ENCODE measurements around the gene XRCC3.

Gene XRCC3

DNA sequence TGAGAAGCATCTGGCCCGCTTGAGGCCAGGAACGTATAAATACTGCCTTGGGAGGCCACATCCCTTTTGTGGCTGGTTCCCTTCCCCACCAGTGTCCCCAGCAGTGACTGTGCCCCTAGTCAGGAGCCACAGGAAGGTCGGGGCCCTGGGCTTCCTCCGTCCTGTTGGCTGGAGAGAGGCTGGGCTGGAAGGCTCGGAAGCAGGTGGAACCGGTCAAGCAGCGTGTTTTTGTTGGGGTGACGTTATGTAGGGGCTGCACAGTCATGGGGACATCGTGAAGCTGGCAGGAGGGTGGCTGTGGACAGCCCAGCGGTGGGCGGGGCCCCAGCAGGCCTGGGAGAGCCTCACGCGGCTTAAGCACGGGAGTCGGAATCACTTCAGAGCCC, 10.1 kb downstream of the XRCC3 start:
- DNase-seq (ENCODE audit: low spot score in 2 of 2) (no peak), ATAC-seq (replicated peaks; ENCODE audit: extremely low read depth, poor library complexity, severe bottlenecking) (no peak)
- H3K36me3 Mint-ChIP-seq (ENCODE audit: insufficient read depth), result peaks cover 12% of the 10 kb centered on the region
- H3K4me3 Mint-ChIP-seq, result no peak overlapping the region
- no peaks in the 10 kb centered on the region for H3K4me1 Mint-ChIP-seq
- no peaks in the 10 kb centered on the region for H3K9me3 Mint-ChIP-seq
- H3K27ac Mint-ChIP-seq (ENCODE audit: low read depth), result no peak overlapping the region
- no peaks in the 10 kb centered on the region for H3K27me3 Mint-ChIP-seq

DNA sequence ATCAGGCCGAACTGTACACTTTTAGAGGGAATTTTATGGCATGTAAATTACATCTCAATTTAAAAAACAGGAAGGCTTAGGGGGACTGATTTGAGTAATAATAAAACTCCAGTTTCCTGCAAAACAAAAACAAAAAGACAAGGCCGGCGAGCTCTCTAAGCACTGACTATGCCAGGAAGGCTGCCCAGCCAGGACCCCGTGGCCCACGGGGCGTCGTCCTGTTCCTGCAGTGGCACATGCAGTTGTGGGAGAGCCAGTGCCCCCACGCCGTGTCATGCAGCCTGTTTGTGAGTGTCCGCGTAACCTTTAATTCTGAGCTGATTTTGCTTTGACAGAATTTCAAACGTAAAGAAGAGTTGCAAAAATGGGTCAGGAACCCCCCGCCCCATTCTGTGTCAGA, 10.5 kb downstream of the XRCC3 start:
- Mint-ChIP-seq H3K27ac (ENCODE audit: low read depth) (no peak overlapping the region), H3K27me3 (no peaks in the 10 kb centered on the region), H3K9me3 (no peaks in the 10 kb centered on the region), H3K36me3 (ENCODE audit: insufficient read depth) (peaks cover 12% of the 10 kb centered on the region), H3K4me1 (no peaks in the 10 kb centered on the region), H3K4me3 (no peak overlapping the region)
- DNase-seq (ENCODE audit: low spot score in 2 of 2) (no peak), ATAC-seq (replicated peaks; ENCODE audit: extremely low read depth, poor library complexity, severe bottlenecking) (no peak)

DNA sequence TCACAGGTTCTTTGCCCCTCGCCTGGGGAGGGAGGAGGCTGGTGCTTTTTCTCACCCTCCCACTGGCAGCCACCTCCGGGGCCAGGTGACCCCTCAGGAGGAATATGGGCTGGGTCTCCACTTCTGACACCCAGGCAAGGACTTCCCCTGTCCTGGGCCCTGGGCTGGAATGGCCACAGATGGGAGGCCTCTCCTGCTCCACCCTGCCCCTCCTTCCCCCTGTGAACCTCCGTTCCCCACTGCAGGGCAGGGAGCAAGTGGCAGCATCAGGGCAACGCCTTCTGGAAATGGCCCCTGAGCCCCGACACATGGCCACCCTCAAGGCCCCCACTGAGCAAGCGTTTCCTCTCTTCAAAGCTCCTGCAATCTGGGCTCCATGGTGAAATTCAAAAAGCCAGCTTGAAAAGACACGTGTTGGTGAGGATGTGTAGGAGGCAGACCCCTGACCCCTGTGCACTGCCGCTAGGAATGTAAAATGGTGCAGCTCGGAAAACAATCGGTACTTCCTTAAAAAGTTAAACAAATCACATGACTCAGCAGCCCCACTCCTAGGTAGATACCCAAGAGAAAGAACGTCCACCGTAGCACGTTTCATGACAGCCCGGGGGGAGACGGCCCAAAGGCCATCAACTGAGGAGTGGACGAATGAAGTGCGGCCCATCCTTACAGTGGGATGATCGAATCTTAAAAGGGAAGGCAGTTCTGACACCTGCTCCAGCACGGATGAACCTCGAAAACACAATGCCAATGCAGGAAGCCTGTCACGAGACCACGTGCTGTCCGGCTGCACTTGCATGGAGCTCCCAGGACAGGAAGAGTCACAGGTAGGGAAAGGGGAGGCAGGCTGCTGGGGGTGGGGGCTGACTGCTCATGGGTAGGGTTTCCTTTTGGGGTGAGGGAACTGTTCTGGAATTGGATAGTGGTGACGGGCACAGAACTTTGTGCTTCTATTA, 11.5 kb downstream of the XRCC3 start:
- no peaks in the 10 kb centered on the region for H3K9me3 Mint-ChIP-seq
- H3K27ac Mint-ChIP-seq (ENCODE audit: low read depth), result no peak overlapping the region

DNA sequence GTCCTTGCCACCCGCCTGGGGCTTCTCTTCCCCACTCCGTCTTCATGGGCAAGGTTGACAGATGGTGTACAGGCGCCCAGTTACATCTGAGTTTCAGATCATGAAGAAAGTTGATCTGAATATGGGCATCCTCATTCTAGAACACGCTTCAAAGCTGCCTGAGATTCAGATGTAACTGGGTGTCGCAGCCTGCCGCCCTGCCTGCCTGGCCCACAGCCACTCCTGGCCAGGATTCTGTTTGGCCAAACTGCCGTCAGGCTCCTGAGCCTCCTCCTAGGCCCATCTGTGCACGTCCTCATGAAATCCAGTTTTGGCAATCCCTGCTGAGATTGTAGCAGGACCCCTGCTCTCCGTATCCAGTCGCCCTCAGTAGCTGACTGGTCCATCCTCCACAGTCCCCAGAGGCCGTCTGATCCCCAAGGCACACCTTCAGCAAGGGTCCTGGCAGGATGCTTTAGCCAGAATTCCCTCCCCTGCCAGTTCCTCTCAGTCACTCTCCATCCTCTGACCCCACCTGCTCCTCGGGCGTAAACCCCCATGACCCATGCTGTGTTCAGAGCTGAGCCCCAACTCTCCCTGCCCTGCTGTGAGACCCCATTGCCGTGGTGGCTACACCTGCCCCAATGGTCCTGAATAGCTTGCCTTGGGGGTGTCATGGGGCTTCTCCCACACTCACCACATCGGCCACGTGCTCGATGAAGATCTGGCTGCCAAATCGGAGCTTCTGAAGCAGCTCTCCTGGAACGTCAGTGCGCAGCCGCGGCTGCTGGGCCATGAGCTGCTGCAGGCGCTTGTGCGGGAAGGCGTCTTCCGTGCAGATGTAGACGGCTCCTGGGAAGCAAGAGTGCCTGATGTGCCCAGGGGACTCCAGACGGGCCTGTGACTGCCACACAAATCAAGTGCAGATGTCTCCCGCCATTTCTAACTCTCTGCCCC, 12.5 kb downstream of the XRCC3 start:
- Mint-ChIP-seq H3K9me3 (no peaks in the 10 kb centered on the region), H3K4me3 (no peak overlapping the region), H3K4me1 (no peaks in the 10 kb centered on the region), H3K27ac (ENCODE audit: low read depth) (no peak overlapping the region), H3K36me3 (ENCODE audit: insufficient read depth) (peaks cover 8% of the 10 kb centered on the region), H3K27me3 (no peaks in the 10 kb centered on the region)
- ATAC-seq (replicated peaks; ENCODE audit: extremely low read depth, poor library complexity, severe bottlenecking), result no peak
- no peak for DNase-seq (ENCODE audit: low spot score in 2 of 2)

More for the DNA sequence above, 11.5 kb downstream of the XRCC3 start:
- H3K36me3 Mint-ChIP-seq (ENCODE audit: insufficient read depth), result peaks cover 12% of the 10 kb centered on the region
- ATAC-seq (replicated peaks; ENCODE audit: extremely low read depth, poor library complexity, severe bottlenecking) (no peak), DNase-seq (ENCODE audit: low spot score in 2 of 2) (no peak)
- no peaks in the 10 kb centered on the region for H3K4me1 Mint-ChIP-seq
- no peak overlapping the region for H3K4me3 Mint-ChIP-seq
- no peaks in the 10 kb centered on the region for H3K27me3 Mint-ChIP-seq

DNA sequence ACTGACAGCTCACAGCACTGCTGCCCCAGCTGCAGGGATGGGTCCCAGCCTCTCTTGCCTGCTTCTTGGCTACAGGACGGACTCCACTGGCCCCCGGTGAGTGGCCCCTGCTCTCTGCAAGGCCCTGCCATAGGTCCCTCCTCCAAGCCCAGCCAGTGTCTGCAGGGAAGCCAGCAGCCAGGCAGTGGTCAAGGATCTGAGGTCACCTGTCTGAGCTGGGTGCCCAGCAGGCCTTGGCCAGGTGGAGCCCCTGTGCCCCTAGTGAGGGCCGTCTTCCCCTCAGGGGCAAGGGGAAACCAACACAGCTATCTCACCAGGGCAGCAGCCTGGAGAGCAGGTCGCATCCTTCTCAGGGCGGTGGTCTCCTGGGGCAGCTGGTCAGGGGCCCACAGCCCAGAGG, 13.2 kb downstream of the XRCC3 start:
- DNase-seq (ENCODE audit: low spot score in 2 of 2) (no peak), ATAC-seq (replicated peaks; ENCODE audit: extremely low read depth, poor library complexity, severe bottlenecking) (no peak)
- no peak overlapping the region for H3K4me3 Mint-ChIP-seq
- no peaks in the 10 kb centered on the region for H3K4me1 Mint-ChIP-seq
- H3K9me3 Mint-ChIP-seq, result no peaks in the 10 kb centered on the region
- peak overlapping the region; percentile 67 for H3K27ac Mint-ChIP-seq (ENCODE audit: low read depth)
- peaks cover 8% of the 10 kb centered on the region for H3K36me3 Mint-ChIP-seq (ENCODE audit: insufficient read depth)
- no peaks in the 10 kb centered on the region for H3K27me3 Mint-ChIP-seq

DNA sequence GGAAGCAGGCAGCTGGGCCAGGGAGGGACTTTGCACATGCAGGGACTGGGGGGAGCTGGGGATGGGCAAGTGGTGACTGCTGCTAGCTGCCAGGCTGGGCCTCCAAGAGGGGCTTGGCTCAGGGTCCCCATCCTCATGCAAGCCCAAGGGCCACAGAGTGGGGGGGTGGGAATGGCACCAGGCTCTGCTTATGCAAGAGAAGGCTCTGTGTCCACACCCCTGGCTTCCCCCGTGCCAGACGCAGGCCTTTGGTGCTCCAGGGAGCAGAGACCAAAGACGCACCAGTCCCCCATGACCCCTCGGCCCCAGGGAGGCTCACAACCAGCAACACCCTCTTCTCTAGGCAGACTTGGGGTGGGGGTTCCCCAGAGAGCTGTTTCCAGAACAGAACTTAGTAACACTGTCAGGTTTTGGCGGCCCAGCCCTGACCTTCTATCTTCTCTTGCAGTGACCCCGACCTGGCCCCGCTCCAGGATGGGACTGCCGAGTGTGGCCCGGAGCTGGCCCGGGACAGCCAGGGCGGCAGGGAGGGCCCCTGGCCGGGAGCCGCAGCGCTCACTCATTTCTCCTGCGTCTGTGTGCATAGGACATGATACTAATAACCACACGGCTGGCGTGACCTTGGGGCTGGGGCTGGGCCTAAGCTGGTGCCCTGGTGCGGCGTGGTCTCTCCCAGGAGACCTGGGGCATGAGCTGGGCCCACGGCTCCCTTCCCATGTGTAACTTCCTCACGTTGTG, 14.3 kb downstream of the XRCC3 start:
- DNase-seq (ENCODE audit: low spot score in 2 of 2) (no peak), ATAC-seq (replicated peaks; ENCODE audit: extremely low read depth, poor library complexity, severe bottlenecking) (no peak)
- Mint-ChIP-seq H3K27ac (ENCODE audit: low read depth) (peak overlapping the region; percentile 79), H3K4me1 (peaks cover 7% of the 10 kb centered on the region), H3K27me3 (no peaks in the 10 kb centered on the region), H3K9me3 (no peaks in the 10 kb centered on the region), H3K4me3 (no peak overlapping the region), H3K36me3 (ENCODE audit: insufficient read depth) (peaks cover 9% of the 10 kb centered on the region)

DNA sequence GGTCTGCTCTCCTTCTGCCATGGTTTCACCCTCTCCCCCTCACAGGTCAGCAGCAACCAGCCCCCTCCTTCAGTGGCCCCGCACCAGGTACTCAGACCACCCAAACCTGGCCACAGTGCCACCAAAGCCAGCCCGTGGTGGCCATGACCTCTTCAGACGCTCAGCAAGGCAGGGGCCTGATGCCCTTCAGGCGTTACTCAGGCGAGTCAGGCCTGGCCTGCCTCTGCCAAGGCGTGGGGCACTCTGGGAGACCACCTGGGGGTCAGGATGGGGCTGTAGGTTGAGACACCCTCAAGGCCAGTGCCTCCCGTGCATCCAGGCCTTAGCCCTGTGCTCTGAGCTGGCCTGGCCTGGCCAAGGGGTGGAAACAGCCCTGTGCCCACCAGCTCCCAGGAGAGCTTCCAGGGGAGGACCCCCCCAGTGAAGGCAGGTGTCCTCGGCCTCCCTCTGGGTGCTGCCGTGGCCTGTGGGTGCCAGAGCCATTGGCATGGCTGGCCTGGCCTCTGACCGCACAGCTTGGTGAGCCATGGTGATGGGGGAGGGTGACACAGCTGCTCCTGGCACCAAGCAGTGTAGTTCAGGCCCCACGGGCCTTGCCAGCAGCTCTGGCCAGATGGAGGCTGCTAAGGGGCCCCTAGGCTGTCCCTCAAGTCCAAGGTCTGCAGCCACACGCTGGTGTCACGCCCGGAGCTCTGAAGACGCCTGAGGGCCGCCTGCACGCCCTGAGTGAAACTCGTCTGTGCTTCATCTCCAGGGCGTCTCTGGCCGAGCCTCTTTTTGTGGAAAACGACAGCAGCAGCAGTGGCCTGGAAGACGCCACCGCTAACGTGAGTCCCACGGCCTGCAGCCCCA, 15.1 kb downstream of the XRCC3 start:
- ATAC-seq (replicated peaks; ENCODE audit: extremely low read depth, poor library complexity, severe bottlenecking) (no peak), DNase-seq (ENCODE audit: low spot score in 2 of 2) (no peak)
- Mint-ChIP-seq H3K27me3 (no peaks in the 10 kb centered on the region), H3K36me3 (ENCODE audit: insufficient read depth) (peaks cover 9% of the 10 kb centered on the region), H3K4me1 (peaks cover 12% of the 10 kb centered on the region), H3K9me3 (no peaks in the 10 kb centered on the region), H3K4me3 (no peak overlapping the region), H3K27ac (ENCODE audit: low read depth) (peak overlapping the region; percentile 79)

DNA sequence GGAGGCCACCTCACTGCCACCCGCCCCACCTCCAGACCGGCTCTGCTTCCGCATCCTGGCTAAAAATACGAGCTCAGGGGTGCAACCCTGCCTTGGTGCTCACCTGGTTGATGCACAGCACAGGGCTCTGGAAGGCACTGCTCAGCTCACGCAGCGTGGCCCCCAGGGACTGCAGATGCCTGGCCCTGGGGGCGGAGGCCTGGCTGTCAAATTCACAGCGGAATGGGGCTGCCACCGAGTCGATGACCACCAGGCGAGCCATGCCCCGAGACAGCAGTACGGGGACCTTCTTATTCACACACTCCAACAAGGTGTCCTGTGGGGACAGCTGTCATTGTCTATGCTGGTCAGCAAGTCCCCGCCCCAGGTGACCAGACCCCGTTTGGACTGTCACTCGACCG, 16.0 kb downstream of the XRCC3 start:
- no peaks in the 10 kb centered on the region for H3K9me3 Mint-ChIP-seq
- peaks cover 8% of the 10 kb centered on the region for H3K36me3 Mint-ChIP-seq (ENCODE audit: insufficient read depth)
- no peaks in the 10 kb centered on the region for H3K27me3 Mint-ChIP-seq
- no peak overlapping the region for H3K4me3 Mint-ChIP-seq
- peak overlapping the region; percentile 79 for H3K27ac Mint-ChIP-seq (ENCODE audit: low read depth)
- ATAC-seq (replicated peaks; ENCODE audit: extremely low read depth, poor library complexity, severe bottlenecking) (no peak), DNase-seq (ENCODE audit: low spot score in 2 of 2) (no peak)
- peaks cover 12% of the 10 kb centered on the region for H3K4me1 Mint-ChIP-seq

DNA sequence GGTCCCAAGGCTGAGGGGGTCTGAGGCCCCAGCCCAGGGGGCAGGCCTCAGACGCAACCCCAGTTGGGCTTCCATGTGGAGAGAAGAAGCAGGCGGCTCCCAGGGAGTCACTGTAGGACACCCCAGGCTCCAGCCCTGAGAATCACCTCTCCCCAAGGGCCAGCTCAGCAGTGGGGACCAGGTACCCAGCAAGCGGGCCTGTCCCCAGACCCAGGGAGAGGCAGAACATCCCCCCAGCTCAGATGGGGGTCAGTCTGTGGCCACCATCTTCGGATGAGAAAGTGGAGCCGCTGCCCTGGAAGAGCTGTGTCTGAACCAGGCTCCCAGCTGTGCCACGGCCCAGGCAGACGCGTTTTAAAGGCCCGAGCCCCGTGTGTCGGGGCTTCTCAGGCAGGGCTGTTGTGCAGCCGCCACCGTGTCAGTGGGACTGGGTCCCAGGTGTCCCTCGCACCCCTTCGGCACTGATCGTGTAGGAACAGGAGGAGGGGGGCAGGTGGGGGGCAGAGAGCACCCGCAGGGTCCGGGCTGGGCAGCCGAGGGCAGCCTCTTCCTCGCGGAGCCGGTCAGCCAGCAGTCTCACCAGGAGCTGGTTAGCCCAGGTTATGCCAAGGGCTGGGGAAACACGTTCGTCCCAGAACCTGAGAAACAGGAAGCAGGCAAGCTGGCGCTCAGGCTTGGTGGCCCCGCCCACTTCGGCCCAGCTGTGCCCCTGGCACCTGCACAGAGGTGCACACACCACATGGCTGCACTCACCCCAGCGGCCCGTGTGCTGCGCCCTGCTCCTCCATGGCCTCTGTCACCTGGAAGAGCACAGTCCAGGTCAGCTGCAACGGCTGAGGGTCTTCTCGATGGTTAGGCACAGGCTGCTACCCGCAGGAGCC, 16.6 kb downstream of the XRCC3 start:
- H3K36me3 Mint-ChIP-seq (ENCODE audit: insufficient read depth), result peaks cover 7% of the 10 kb centered on the region
- H3K4me1 Mint-ChIP-seq, result peaks cover 12% of the 10 kb centered on the region
- no peak for ATAC-seq (replicated peaks; ENCODE audit: extremely low read depth, poor library complexity, severe bottlenecking)

DNA sequence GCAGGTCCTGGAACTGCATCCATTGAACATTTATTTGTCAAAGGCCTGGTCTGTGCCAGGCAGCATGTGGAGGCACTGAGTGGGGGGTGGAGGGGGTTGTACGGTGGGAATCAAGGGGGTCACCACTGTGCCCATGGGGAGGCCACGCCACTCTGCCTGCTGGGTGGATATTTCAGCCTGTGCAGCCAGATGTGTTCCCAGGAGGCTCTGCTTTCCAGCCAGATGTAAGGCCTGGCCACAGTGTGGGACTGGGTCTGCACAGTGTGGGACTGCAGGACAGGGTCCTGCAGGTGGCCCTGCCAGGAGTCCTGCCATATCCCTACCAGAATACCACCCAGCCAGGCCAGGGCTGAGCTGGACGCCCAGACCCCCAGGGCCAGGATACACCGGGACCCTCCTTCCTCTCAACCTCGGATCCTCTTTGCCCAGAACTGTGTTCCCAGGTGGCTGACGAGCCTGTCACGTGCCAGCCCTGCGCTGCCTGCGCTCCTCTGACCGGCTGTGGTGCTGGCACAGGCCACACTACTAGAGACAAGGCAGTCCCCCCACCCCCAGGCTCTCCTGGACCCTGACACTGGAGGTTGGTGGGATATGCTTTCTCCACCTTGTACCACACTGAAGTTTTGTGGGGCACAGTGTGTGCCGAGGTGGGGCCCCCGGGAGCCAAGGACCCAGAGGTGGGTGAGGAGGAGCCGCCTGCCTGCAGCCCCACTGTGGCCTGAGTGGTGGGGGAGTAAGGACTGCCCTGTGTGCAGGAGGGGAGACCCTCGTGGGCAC, 17.5 kb downstream of the XRCC3 start:
- H3K4me3 Mint-ChIP-seq, result no peak overlapping the region
- peaks cover 12% of the 10 kb centered on the region for H3K36me3 Mint-ChIP-seq (ENCODE audit: insufficient read depth)
- no peak for DNase-seq (ENCODE audit: low spot score in 2 of 2)
- no peaks in the 10 kb centered on the region for H3K27me3 Mint-ChIP-seq
- H3K27ac Mint-ChIP-seq (ENCODE audit: low read depth), result peak overlapping the region; percentile 61
- H3K9me3 Mint-ChIP-seq, result no peaks in the 10 kb centered on the region
- H3K4me1 Mint-ChIP-seq, result peaks cover 12% of the 10 kb centered on the region
- ATAC-seq (replicated peaks; ENCODE audit: extremely low read depth, poor library complexity, severe bottlenecking), result no peak

More for the DNA sequence above, 16.6 kb downstream of the XRCC3 start:
- Mint-ChIP-seq H3K27ac (ENCODE audit: low read depth) (peak overlapping the region; percentile 61), H3K9me3 (no peaks in the 10 kb centered on the region), H3K4me3 (no peak overlapping the region), H3K27me3 (no peaks in the 10 kb centered on the region)
- no peak for DNase-seq (ENCODE audit: low spot score in 2 of 2)
